RWPE1 (cell line): ENCODE measurements around the gene LHX6.

Source experiments
- CTCF ChIA-PET: fragments of 350-600 bp; sonication (Branson Sonifier 250); formaldehyde crosslinking; extraction: SDS; loops from one replicate; lab custom pipeline; 2021; lab: Yijun Ruan, JAX
- POLR2A ChIA-PET: fragments of 400-600 bp; formaldehyde crosslinking; extraction: SDS; loops from one replicate; lab custom pipeline; 2020; ENCODE audit warnings: antibody characterized with exemption; ENCODE audit not compliant: low non-redundant PET; lab: Yijun Ruan, JAX
- DNase-seq: peaks from one replicate; pipeline ENCODE4 v3.0.0; 2012; ENCODE audit warnings: low spot score
- H3K27ac ChIP-seq: fragments of 450-650 bp; 2 replicates; pipeline ENCODE4 v1.5.1; 2017
- TF ChIP-seq, protein P1 (sequence below): fragments of 450-650 bp; conservative IDR thresholded peaks from 2 replicates; pipeline ENCODE4 v1.5.1; 2017; ENCODE audit warnings: low read depth, mild to moderate bottlenecking

LHX6 gene

DNA sequence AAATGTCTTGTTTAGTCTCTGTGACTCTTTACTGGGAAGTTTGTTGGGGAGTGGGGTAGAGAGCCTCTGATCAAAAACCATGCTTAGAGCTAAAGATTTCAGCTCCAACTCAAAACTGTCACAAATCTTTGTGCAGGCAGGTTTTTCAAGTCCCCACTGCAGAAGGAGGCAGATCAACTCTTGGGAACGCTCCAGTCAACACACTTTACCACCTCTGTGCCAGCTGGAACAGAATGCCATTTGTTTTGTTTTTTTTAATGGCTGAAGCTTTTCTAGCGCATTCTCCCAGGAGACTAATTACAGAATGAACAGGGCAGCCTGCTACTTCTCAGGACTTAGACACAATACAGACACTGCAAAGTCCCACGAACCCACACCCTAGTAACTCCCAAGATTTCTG, 17.9 kb upstream of the LHX6 start:
- no peak for DNase-seq
- CTCF ChIA-PET: interaction anchor here (1.1 kb wide), 1 partner anchor 16 kb away, joined by 4 read pairs; no protein-coding TSS in a partner anchor
- TF ChIP-seq, protein P1, sequence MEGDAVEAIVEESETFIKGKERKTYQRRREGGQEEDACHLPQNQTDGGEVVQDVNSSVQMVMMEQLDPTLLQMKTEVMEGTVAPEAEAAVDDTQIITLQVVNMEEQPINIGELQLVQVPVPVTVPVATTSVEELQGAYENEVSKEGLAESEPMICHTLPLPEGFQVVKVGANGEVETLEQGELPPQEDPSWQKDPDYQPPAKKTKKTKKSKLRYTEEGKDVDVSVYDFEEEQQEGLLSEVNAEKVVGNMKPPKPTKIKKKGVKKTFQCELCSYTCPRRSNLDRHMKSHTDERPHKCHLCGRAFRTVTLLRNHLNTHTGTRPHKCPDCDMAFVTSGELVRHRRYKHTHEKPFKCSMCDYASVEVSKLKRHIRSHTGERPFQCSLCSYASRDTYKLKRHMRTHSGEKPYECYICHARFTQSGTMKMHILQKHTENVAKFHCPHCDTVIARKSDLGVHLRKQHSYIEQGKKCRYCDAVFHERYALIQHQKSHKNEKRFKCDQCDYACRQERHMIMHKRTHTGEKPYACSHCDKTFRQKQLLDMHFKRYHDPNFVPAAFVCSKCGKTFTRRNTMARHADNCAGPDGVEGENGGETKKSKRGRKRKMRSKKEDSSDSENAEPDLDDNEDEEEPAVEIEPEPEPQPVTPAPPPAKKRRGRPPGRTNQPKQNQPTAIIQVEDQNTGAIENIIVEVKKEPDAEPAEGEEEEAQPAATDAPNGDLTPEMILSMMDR: no peak
- POLR2A ChIA-PET: no interaction called here
- no peak overlapping the region for H3K27ac ChIP-seq

DNA sequence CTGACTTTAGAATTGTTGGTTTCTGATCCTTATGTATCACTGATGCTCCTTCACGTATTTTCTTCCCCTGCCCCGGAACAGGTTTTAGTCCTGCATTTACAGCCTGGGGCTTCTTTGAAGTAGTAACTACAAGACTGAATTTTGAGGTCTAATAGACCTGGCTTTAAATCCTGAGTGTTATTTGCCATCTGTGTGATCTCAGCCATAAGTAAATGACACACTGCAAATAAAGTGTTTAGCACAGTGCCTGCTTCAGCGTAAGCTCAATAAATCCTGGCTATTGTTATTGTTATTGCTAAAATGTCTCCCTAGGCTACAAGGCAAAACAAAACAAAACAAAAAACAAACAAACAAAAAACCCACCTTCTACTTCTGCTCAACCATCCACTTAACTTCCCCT, 15.6 kb upstream of the LHX6 start:
- ChIA-PET POLR2A (no interaction called here), CTCF (no interaction called here)
- no peak for DNase-seq
- no peak overlapping the region for H3K27ac ChIP-seq
- TF ChIP-seq, protein P1: no peak

DNA sequence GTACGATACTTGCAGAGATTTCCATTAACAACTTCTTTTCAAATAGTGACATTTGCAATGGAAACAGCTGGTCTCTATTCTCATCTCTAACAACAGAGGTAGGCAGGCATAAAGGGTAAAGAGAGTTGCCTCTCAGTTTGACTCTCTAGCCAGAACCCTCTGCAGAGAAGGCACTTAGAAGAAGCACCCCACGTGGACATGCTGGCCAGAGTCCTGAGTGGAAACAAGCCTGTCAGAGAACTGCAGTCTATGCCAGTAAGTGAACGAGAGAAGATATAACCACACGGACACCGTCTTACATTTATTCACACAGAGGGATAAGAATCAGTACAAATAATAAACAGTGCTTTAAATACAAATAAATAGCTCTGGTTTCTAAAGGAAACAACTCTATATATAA, 11.0 kb upstream of the LHX6 start:
- DNase-seq: no peak
- TF ChIP-seq, protein P1: no peak
- POLR2A ChIA-PET: no interaction called here
- no peak overlapping the region for H3K27ac ChIP-seq
- CTCF ChIA-PET: no interaction called here

DNA sequence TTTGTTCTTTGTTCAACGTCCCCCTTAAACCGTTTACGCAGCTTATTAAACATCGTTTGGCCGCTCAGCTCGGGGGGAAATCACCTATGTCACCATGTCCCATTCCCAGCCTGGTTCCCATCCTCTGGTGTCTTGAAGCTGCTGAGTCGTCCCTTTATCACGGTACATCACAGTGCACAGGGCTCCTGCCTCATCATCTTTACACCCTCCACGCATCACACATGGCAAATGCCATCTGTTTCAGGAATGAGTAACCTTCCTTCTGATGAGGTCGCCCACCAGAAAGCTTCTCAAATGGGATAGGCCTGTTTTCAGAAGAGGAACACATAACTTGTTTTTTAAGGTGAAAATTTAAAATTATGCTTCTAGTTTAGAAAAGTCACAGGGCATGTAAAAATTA, 7.9 kb upstream of the LHX6 start:
- TF ChIP-seq, protein P1: no peak
- no peak overlapping the region for H3K27ac ChIP-seq
- DNase-seq: no peak
- ChIA-PET CTCF (interaction anchor here (0.6 kb wide), 1 partner anchor 144 kb away, joined by 3 read pairs; no protein-coding TSS in a partner anchor), POLR2A (no interaction called here)

DNA sequence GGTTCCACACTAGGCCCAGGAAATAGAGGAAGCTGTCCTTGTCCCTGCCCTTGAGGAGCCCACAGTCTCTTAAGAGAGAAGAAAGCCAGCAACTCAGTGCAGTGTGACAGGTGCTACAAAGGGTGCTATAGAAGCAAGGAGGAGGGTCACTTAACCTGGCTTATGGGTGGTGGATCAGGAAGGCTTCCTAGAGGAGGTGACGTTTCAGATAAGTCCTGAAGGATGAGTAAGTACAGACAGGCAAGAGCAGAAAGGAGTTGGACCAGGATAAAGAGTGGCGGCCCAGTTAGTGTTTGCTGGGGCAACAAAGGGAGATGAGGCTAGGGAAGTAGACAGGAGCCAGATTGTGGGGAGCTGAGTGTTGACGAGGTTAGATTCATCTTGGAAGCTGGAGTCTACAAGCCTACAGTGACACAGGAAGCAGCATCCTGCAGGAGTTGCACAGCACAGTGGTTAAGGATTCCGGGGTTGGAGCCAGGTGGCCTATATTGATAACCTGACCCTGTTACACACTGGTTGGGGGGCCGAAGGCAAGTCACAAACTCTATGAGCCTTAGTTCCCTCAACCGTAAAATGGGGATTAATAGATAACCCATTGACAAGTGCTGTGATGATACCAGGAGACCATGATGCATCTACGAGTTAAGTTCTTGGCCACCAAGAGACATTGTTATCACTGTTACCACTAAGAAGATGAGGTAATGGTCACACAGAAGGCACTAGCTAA, 5.4 kb upstream of the LHX6 start:
- ChIA-PET CTCF (interaction anchor here (0.6 kb wide), 2 partner anchors 53 to 93 kb away, joined by 4 to 5 read pairs; no protein-coding TSS in a partner anchor), POLR2A (no interaction called here)
- TF ChIP-seq, protein P1: no peak
- no peak overlapping the region for H3K27ac ChIP-seq
- DNase-seq: no peak

DNA sequence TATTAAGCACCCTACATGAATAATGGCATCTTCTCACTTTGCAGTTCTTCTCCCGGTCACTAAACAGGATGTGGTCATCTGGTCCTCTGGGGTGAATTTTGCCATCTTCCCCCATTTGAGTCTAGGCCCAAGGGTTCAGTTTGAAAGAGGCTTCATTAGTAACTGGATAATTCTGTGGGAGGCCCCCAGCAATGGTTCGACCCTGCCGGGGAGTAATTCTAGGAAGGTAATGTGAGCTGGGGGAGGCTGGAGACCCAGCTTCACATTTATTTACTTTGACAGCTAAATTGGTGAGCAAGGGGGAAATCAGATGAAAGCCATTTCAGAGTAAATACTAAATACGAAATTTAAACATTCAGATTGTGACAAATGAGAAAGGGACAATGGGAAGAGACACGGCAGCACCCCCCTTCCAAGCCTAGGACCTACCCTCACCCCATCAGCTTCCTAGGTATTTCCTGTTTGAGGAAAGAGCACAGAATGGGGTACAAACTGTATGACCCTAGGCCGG, 4.1 kb upstream of the LHX6 start:
- DNase-seq: no peak
- ChIA-PET CTCF (no interaction called here), POLR2A (no interaction called here)
- H3K27ac ChIP-seq: no peak overlapping the region
- TF ChIP-seq, protein P1: no peak
